HEK293T (cell line): ENCODE data around the gene USP15.

Experiments used
- ARNT ChIP-seq: fragments of 450-650 bp; IDR thresholded peaks from 2 replicates; pipeline ENCODE4 v1.6.1; 2017; ENCODE audit warnings: mild to moderate bottlenecking
- BHLHE40 ChIP-seq: fragments of 450-650 bp; IDR thresholded peaks from 2 replicates; pipeline ENCODE4 v1.6.1; 2016; ENCODE audit warnings: mild to moderate bottlenecking, moderate library complexity, borderline replicate concordance
- ELF4 ChIP-seq: fragments of 450-650 bp; IDR thresholded peaks from 2 replicates; pipeline ENCODE4 v1.6.1; 2017; ENCODE audit warnings: antibody characterized with exemption
- FOXM1 ChIP-seq: fragments of 450-650 bp; IDR thresholded peaks from 2 replicates; pipeline ENCODE4 v1.6.1; 2017; ENCODE audit warnings: mild to moderate bottlenecking, borderline replicate concordance
- SUZ12 ChIP-seq: fragments of 450-650 bp; IDR thresholded peaks from 2 replicates; pipeline ENCODE4 v1.6.1; 2016; ENCODE audit warnings: mild to moderate bottlenecking
- TF ChIP-seq, protein P1 (sequence below): fragments of 450-650 bp; IDR thresholded peaks from 2 replicates; pipeline ENCODE4 v1.6.1; 2016

DNA sequence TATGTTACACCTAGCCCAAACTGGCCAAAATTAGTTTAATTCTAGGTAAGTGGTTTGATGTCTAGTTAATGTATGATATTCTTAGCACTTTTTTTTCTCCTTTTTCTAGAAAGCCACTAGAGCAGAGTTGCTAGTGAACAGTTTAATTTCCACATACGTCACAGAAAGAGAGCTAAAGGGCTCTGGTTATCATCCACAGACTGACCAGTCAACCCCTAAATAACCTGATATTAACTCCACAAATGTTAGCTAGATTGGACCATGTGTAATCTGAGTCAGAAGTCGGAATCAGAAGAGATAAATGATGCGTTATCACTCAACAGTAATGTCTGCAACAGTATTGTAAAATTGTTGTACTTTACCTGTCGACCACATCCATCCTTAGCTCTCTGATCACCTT is 74.9 kb downstream of the USP15 start:
- TF ChIP-seq ELF4 = no peak
- no peak for TF ChIP-seq SUZ12
- TF ChIP-seq FOXM1 = no peak
- TF ChIP-seq, protein P1, sequence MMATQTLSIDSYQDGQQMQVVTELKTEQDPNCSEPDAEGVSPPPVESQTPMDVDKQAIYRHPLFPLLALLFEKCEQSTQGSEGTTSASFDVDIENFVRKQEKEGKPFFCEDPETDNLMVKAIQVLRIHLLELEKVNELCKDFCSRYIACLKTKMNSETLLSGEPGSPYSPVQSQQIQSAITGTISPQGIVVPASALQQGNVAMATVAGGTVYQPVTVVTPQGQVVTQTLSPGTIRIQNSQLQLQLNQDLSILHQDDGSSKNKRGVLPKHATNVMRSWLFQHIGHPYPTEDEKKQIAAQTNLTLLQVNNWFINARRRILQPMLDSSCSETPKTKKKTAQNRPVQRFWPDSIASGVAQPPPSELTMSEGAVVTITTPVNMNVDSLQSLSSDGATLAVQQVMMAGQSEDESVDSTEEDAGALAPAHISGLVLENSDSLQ = no peak
- no peak for TF ChIP-seq BHLHE40
- TF ChIP-seq ARNT = no peak
